Fibroblast of mammary gland (primary cell): Measurements from ENCODE around the gene NACA2.
"Not testable (repeated sequence)": the region's sequence is repeated elsewhere in the genome, so short reads cannot be mapped to it uniquely, and the experiment has no call there.

Experiments
- DNase-seq: peaks from one replicate; pipeline ENCODE4 v3.0.0-alpha.2; 2010; ENCODE audit warnings: low read depth
- H3K4me3 ChIP-seq: 2 replicates; pipeline ENCODE4 v1.5.1; 2011; ENCODE audit warnings: low read depth, mild to moderate bottlenecking, low read length, moderate library complexity; ENCODE audit not compliant: control insufficient read depth
- CTCF ChIP-seq: conservative IDR thresholded peaks from 2 replicates; pipeline ENCODE4 v1.5.1; 2011; ENCODE audit warnings: low read depth, low read length, inconsistent platforms; ENCODE audit not compliant: control insufficient read depth, insufficient read depth

NACA2 gene

GRCh38 chr17:61632826-61633225 is 41.8 kb upstream of the NACA2 start:
- DNase-seq: no peak
- TF ChIP-seq CTCF: no peak
- H3K4me3 ChIP-seq: no peak overlapping the region

- DNase-seq: no peak
- TF ChIP-seq CTCF: no peak
- H3K4me3 ChIP-seq: no peak overlapping the region
Observed at GRCh38 chr17:61631800-61632199, 40.8 kb upstream of the NACA2 start.

GRCh38 chr17:61628158-61628557 is 37.1 kb upstream of the NACA2 start:
- not testable (repeated sequence) for DNase-seq, H3K4me3 ChIP-seq

- no peak for TF ChIP-seq CTCF
- no peak for DNase-seq
- H3K4me3 ChIP-seq: no peak overlapping the region
Observed at GRCh38 chr17:61627658-61628057, 36.6 kb upstream of the NACA2 start.

- no peak for DNase-seq
- no peak overlapping the region for H3K4me3 ChIP-seq
- no peak for TF ChIP-seq CTCF
Observed at GRCh38 chr17:61627125-61627524, 36.1 kb upstream of the NACA2 start.

- TF ChIP-seq CTCF: no peak
- no peak for DNase-seq
- no peak overlapping the region for H3K4me3 ChIP-seq
Observed at GRCh38 chr17:61625564-61625963, 34.5 kb upstream of the NACA2 start.

- H3K4me3 ChIP-seq: no peak overlapping the region
- DNase-seq: no peak
- no peak for TF ChIP-seq CTCF
Observed at GRCh38 chr17:61624951-61625350, 33.9 kb upstream of the NACA2 start.
